Endothelial cell of umbilical vein (primary cell): ENCODE results near the gene GLP2R. TPM values are rescaled to one million over a fixed set of nuclear protein-coding genes. Genes with fewer than 3 reads are reported as not detected.
"Not testable (repeated sequence)": the region's sequence is repeated elsewhere in the genome, so short reads cannot be mapped to it uniquely, and the experiment has no call there.

Experiments
- BruUV-seq: library from RNA; stranded (reverse); fragments of 400-500 nt; replicated peaks from 2 replicates; lab custom pipeline; 2021; lab: Mats Ljungman, UMichigan
- CTCF ChIA-PET: fragments of 300-600, 350-600 bp; sonication (Branson Sonifier 250); formaldehyde crosslinking; loops from one replicate; lab custom pipeline; 2021; ENCODE audit warnings: antibody characterized with exemption, inconsistent platforms; lab: Charles Lee
- POLR2A ChIA-PET: fragments of 300-600, 350-600 bp; sonication (Branson Sonifier 250); formaldehyde crosslinking; loops from one replicate; lab custom pipeline; 2021; ENCODE audit warnings: antibody characterized with exemption, inconsistent platforms; lab: Charles Lee
- DNase-seq: peaks from one replicate; pipeline ENCODE4 v3.0.0-alpha.2; 2011; ENCODE audit warnings: low read depth, low spot score
- FAIRE-seq: peaks from 2 replicates; lab custom pipeline; 2011; peaks lifted over from hg19 to GRCh38; lab: Jason Lieb, UNC
- H2AFZ ChIP-seq: 2 replicates; pipeline ENCODE4 v1.6.0; 2012; ENCODE audit warnings: low read depth, low read length, control low read depth, inconsistent platforms
- H3K27ac ChIP-seq: 2 replicates; pipeline ENCODE4 v1.5.1; 2011; ENCODE audit warnings: low read depth, mild to moderate bottlenecking, control low read depth, low read length, moderate library complexity; ENCODE audit not compliant: insufficient read depth
- H3K27me3 ChIP-seq, 2 experiments: 2 replicates each; pipeline versions ENCODE4 v1.6.0 to v1.6.1; 2011; ENCODE audit warnings: low read length in 2 of 2, mixed read lengths in 1 of 2; ENCODE audit not compliant: control insufficient read depth in 2 of 2, insufficient read depth in 2 of 2
- H3K36me3 ChIP-seq, 2 experiments: 2 replicates in 1 of 2; 3 replicates in 1 of 2; pipeline ENCODE4 v1.5.1; 2011; ENCODE audit warnings: low read length in 2 of 2, mild to moderate bottlenecking in 1 of 2, moderate library complexity in 1 of 2; ENCODE audit not compliant: control insufficient read depth in 2 of 2, insufficient read depth in 2 of 2; ENCODE audit errors: extremely low read depth in 1 of 2
- H3K4me1 ChIP-seq: 3 replicates; pipeline ENCODE4 v1.5.1; 2011; ENCODE audit warnings: mild to moderate bottlenecking, low read length; ENCODE audit not compliant: control insufficient read depth, insufficient read depth; ENCODE audit errors: extremely low read depth
- H3K4me2 ChIP-seq: 2 replicates; pipeline ENCODE4 v1.6.1; 2011; ENCODE audit warnings: low read length, control low read depth, mixed read lengths; ENCODE audit not compliant: insufficient read depth
- H3K4me3 ChIP-seq, 3 experiments: fragments of 200-600 bp in 1 of 3; sonication (generic), shearing (Covaris generic) in 1 of 3; replicated peaks in 1 of 3; 2 replicates each; pipeline ENCODE4 v1.5.1; 2011 to 2016; ENCODE audit warnings: control low read depth in 3 of 3, low read length in 3 of 3, mild to moderate bottlenecking in 2 of 3, inconsistent platforms in 1 of 3, low read depth in 1 of 3, moderate library complexity in 1 of 3; ENCODE audit not compliant: insufficient read depth in 1 of 3
- H3K79me2 ChIP-seq: 2 replicates; pipeline ENCODE4 v1.6.0; 2012; ENCODE audit warnings: low read length, inconsistent platforms; ENCODE audit not compliant: control insufficient read depth, insufficient read depth
- H3K9ac ChIP-seq: replicated peaks from 2 replicates; pipeline ENCODE3; 2011; ENCODE audit warnings: low read length, control low read depth; ENCODE audit not compliant: insufficient read depth; ENCODE audit errors: extremely low read depth
- H3K9me1 ChIP-seq: replicated peaks from 3 replicates; pipeline ENCODE4 v1.6.0; 2011; ENCODE audit warnings: mild to moderate bottlenecking, low read length; ENCODE audit not compliant: control insufficient read depth, insufficient read depth; ENCODE audit errors: extremely low read depth
- H3K9me3 ChIP-seq: replicated peaks from 2 replicates; pipeline ENCODE4 v1.5.1; 2012; ENCODE audit warnings: low read length, inconsistent platforms; ENCODE audit not compliant: control insufficient read depth, insufficient read depth
- H4K20me1 ChIP-seq: replicated peaks from 2 replicates; pipeline ENCODE3; 2011; ENCODE audit warnings: mild to moderate bottlenecking, low read length; ENCODE audit not compliant: control insufficient read depth, insufficient read depth; ENCODE audit errors: extremely low read depth
- CTCF ChIP-seq, 2 donors: IDR thresholded peaks; 1 replicate in 1 of 2; 2 replicates in 1 of 2; pipeline ENCODE4 v1.5.1; 2011; ENCODE audit warnings: low read length in 2 of 2, mild to moderate bottlenecking in 2 of 2, moderate library complexity in 2 of 2, control low read depth in 1 of 2, inconsistent platforms in 1 of 2, low read depth in 1 of 2; ENCODE audit not compliant: insufficient read depth in 1 of 2; ENCODE audit errors: extremely low read depth in 1 of 2
- EZH2 ChIP-seq: IDR thresholded peaks from 2 replicates; pipeline ENCODE4 v1.6.1; 2012; ENCODE audit warnings: borderline replicate concordance, low read depth, mild to moderate bottlenecking, moderate library complexity, low read length, inconsistent platforms; ENCODE audit not compliant: severe bottlenecking
- FOS ChIP-seq: IDR thresholded peaks from 2 replicates; pipeline ENCODE4 v1.6.1; 2011; ENCODE audit warnings: mild to moderate bottlenecking, low read length, moderate library complexity, borderline replicate concordance; ENCODE audit not compliant: insufficient read depth
- GATA2 ChIP-seq: IDR thresholded peaks from 2 replicates; pipeline ENCODE4 v1.7.0; 2011; ENCODE audit warnings: low read depth, mild to moderate bottlenecking, moderate library complexity, mixed read lengths, low read length; ENCODE audit not compliant: insufficient read length, insufficient read depth
- JUN ChIP-seq: IDR thresholded peaks from 2 replicates; pipeline ENCODE4 v1.6.1; 2011; ENCODE audit warnings: borderline replicate concordance, low read depth; ENCODE audit not compliant: insufficient read length, insufficient read depth
- MYC ChIP-seq: IDR thresholded peaks from one replicate; pipeline ENCODE4 v1.6.1; 2011; ENCODE audit warnings: mild to moderate bottlenecking, low read depth, low read length
- POLR2A ChIP-seq: IDR thresholded peaks from 2 replicates; pipeline ENCODE4 v1.6.1; 2012; ENCODE audit warnings: low read depth, mild to moderate bottlenecking, control low read depth, low read length
- POLR2AphosphoS5 ChIP-seq: IDR thresholded peaks from 2 replicates; pipeline ENCODE4 v1.6.1; 2012; ENCODE audit warnings: low read depth, mild to moderate bottlenecking, control low read depth, low read length, moderate library complexity; ENCODE audit not compliant: insufficient read depth
- dilution Hi-C: fragments of 300-500 bp; cut with MboI; formaldehyde crosslinking; loops from one replicate; pipeline ENCODE4 v1.15.0; 2019; ENCODE audit warnings: low sequenced_read_pairs; ENCODE audit not compliant: extremely low pct_ligation_motif_present
- intact Hi-C: fragments of 100-400 bp; cut with micrococcal nuclease; formaldehyde crosslinking; loops from one replicate; pipeline ENCODE4 v1.10.0; 2022
- polyA plus RNA-seq, 4 experiments: library from polyadenylated mRNA; depleted of rRNA in 3 of 4; stranded (reverse) in 3 of 4; unstranded in 1 of 4; fragments of >200 nt; gene quantifications; 2 replicates each; pipeline versions ENCODE4 v1.2.1 to v1.2.3, GENCODE V29; 2011 to 2012; ENCODE audit warnings: missing spikeins in 1 of 4
- total RNA-seq: library from RNA; stranded (reverse); gene quantifications from 2 replicates; pipeline ENCODE4 v1.2.3, GENCODE V29; 2021
- TF ChIP-seq, protein P1 (sequence below): IDR thresholded peaks from 2 replicates; pipeline ENCODE4 v1.6.1; 2011; ENCODE audit not compliant: insufficient read depth, insufficient read length

Gene GLP2R
- total and polyA plus RNA-seq, 2 donors (not counting 3 experiments of a cell fraction or from before 2014, with no cell fraction given): not detected

DNA sequence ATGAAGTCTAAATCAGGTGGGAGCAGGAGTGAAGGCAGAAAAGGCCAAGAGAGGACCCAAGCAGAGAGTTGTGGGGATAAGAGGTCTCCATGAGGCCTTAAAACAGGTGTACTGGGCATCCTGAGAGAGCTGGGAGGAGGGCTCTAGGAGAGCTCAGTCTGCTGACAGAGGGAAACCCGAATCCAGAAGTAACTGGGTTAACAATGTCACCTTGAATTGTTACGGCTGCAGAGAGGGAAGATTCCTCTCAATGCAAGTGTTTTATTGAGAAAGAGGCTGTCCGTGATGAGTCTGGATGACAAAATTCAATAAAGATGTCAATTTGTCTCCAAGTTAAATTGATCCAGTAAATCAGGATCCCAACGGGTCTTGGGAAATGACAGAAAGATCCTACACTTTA lies 42.7 kb upstream of the GLP2R start:
- no peaks in the 10 kb centered on the region for H4K20me1 ChIP-seq
- DNase-seq: no peak
- TF ChIP-seq, protein P1, sequence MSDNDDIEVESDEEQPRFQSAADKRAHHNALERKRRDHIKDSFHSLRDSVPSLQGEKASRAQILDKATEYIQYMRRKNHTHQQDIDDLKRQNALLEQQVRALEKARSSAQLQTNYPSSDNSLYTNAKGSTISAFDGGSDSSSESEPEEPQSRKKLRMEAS: no peak
- TF ChIP-seq POLR2A: no peak
- TF ChIP-seq JUN: no peak
- no peak for TF ChIP-seq GATA2
- TF ChIP-seq MYC: no peak
- TF ChIP-seq EZH2: no peak
- no peak for TF ChIP-seq FOS
- no peak for TF ChIP-seq CTCF (IDR thresholded peaks at IDR 0.05; ENCODE audit: extremely low read depth in 1 of 2, insufficient read depth in 1 of 2, low read depth in 1 of 2, low read length in 2 of 2)
- no peak for TF ChIP-seq POLR2AphosphoS5
- CTCF ChIA-PET: no interaction called here
- dilution Hi-C loops: no loop called here
- H3K27me3 ChIP-seq: no peaks in the 10 kb centered on the region
- BruUV-seq: no TSS peak
- no peak overlapping the region for H2AFZ ChIP-seq
- no peaks in the 10 kb centered on the region for H3K36me3 ChIP-seq
- no peaks in the 10 kb centered on the region for H3K9me1 ChIP-seq
- H3K4me2 ChIP-seq: no peak overlapping the region
- H3K9me3 ChIP-seq: peaks cover 2% of the 10 kb centered on the region
- no peak for FAIRE-seq
- intact Hi-C loops: no loop called here
- H3K9ac ChIP-seq: no peak overlapping the region
- H3K79me2 ChIP-seq: no peaks in the 10 kb centered on the region
- H3K27ac ChIP-seq: no peak overlapping the region
- POLR2A ChIA-PET: no interaction called here
- no peaks in the 10 kb centered on the region for H3K4me1 ChIP-seq
- H3K4me3 ChIP-seq: no peak overlapping the region

GRCh38 chr17:9783465-9783864 lies 42.3 kb upstream of the GLP2R start:
- H4K20me1 ChIP-seq, H3K4me2 ChIP-seq, DNase-seq, dilution Hi-C loops, CTCF ChIA-PET, BruUV-seq, FAIRE-seq, H3K36me3 ChIP-seq, POLR2A ChIA-PET, H3K79me2 ChIP-seq, H3K27ac ChIP-seq, H3K9ac ChIP-seq, H3K9me1 ChIP-seq, intact Hi-C loops, H3K9me3 ChIP-seq, H3K4me3 ChIP-seq, H2AFZ ChIP-seq, H3K4me1 ChIP-seq, H3K27me3 ChIP-seq: not testable (repeated sequence)
